H1 (cell line): ENCODE data around the gene SLC38A5. TPM values are rescaled to one million over a fixed set of nuclear protein-coding genes. Genes with fewer than 3 reads are reported as not detected.

Experiments
- CTCF ChIA-PET: fragments of 300-600 bp; sonication (Branson Sonifier 250); formaldehyde crosslinking; loops from one replicate; lab custom pipeline; 2021; ENCODE audit not compliant: partially characterized antibody; lab: Charles Lee
- POLR2A ChIA-PET: fragments of 300-600 bp; sonication (Branson Sonifier 250); formaldehyde crosslinking; loops from one replicate; lab custom pipeline; 2021; ENCODE audit warnings: inconsistent platforms; ENCODE audit not compliant: partially characterized antibody; lab: Charles Lee
- DNase-seq, 2 experiments: peaks; one replicate each; pipeline versions ENCODE4 v3.0.0 to v3.0.0-alpha.2; 2010 to 2022; ENCODE audit warnings: low spot score in 2 of 2, low read depth in 1 of 2, mixed read lengths in 1 of 2
- FAIRE-seq: peaks from 2 replicates; lab custom pipeline; 2011; peaks lifted over from hg19 to GRCh38; lab: Jason Lieb, UNC
- H2AFZ ChIP-seq: 2 replicates; pipeline ENCODE4 v1.8.1; 2012; ENCODE audit warnings: low read length, inconsistent platforms
- H2AK5ac ChIP-seq: 2 replicates; pipeline ENCODE4 v1.6.1; 2013; ENCODE audit warnings: low read depth, low read length
- H2BK120ac ChIP-seq: replicated peaks from 2 replicates; pipeline ENCODE3; 2013; ENCODE audit warnings: low read depth, low read length, inconsistent platforms
- H2BK12ac ChIP-seq: 2 replicates; pipeline ENCODE4 v1.6.1; 2013; ENCODE audit warnings: low read depth, low read length
- H2BK15ac ChIP-seq: 2 replicates; pipeline ENCODE4 v1.6.1; 2013; ENCODE audit warnings: low read length
- H2BK20ac ChIP-seq: 2 replicates; pipeline ENCODE4 v1.6.1; 2013; ENCODE audit warnings: low read length
- H2BK5ac ChIP-seq: 2 replicates; pipeline ENCODE4 v1.6.1; 2013; ENCODE audit warnings: low read depth, low read length
- H3K14ac ChIP-seq: 2 replicates; pipeline ENCODE4 v1.6.1; 2013; ENCODE audit warnings: inconsistent platforms; ENCODE audit not compliant: insufficient read length
- H3K18ac ChIP-seq: 2 replicates; pipeline ENCODE4 v1.6.1; 2013; ENCODE audit warnings: low read length; ENCODE audit errors: extremely low read depth
- H3K23ac ChIP-seq: 2 replicates; pipeline ENCODE4 v1.6.1; 2013; ENCODE audit warnings: inconsistent platforms; ENCODE audit not compliant: insufficient read length
- H3K23me2 ChIP-seq: 2 replicates; pipeline ENCODE4 v1.6.1; 2013; ENCODE audit warnings: low read depth, low read length
- H3K27ac ChIP-seq: 2 replicates; pipeline ENCODE4 v1.6.1; 2011; ENCODE audit warnings: low read depth, low read length, inconsistent platforms
- H3K27me3 ChIP-seq, 4 experiments: replicated peaks in 1 of 4; 1 replicate in 1 of 4; 2 replicates in 3 of 4; pipeline versions ENCODE4 v1.6.1 to v1.8.1; 2011 to 2013; ENCODE audit warnings: low read length in 3 of 4, mild to moderate bottlenecking in 3 of 4, inconsistent platforms in 2 of 4, mixed read lengths in 2 of 4, moderate library complexity in 1 of 4; ENCODE audit not compliant: control insufficient read depth in 3 of 4, insufficient read depth in 3 of 4; ENCODE audit errors: extremely low read depth in 1 of 4
- H3K36me3 ChIP-seq, 4 experiments: 2 replicates each; pipeline versions ENCODE4 v1.6.1 to v1.8.1; 2011 to 2013; ENCODE audit warnings: mild to moderate bottlenecking in 4 of 4, low read length in 3 of 4, moderate library complexity in 2 of 4, control low read depth in 1 of 4, inconsistent platforms in 1 of 4; ENCODE audit not compliant: insufficient read depth in 4 of 4, control insufficient read depth in 2 of 4
- H3K4ac ChIP-seq: replicated peaks from 2 replicates; pipeline ENCODE3; 2013; ENCODE audit warnings: low read length, low read depth, mixed read lengths, inconsistent platforms; ENCODE audit not compliant: insufficient read length
- H3K4me1 ChIP-seq, 4 experiments: replicated peaks in 1 of 4; 1 replicate in 1 of 4; 2 replicates in 3 of 4; pipeline versions ENCODE4 v1.6.1 to v1.8.1; 2011 to 2013; ENCODE audit warnings: low read length in 3 of 4, inconsistent platforms in 2 of 4, mixed read lengths in 1 of 4; ENCODE audit not compliant: insufficient read depth in 4 of 4, control insufficient read depth in 3 of 4
- H3K4me2 ChIP-seq, 2 experiments: 2 replicates each; pipeline versions ENCODE4 v1.6.1 to v1.8.1; 2011 to 2013; ENCODE audit warnings: low read depth in 2 of 2, low read length in 2 of 2, control low read depth in 1 of 2, inconsistent platforms in 1 of 2, mild to moderate bottlenecking in 1 of 2; ENCODE audit not compliant: insufficient read depth in 1 of 2
- H3K4me3 ChIP-seq, 4 experiments: fragments of 200-600, 300-600 bp in 1 of 4; sonication (generic), shearing (Covaris generic), sonication (Bioruptor Twin) in 1 of 4; 2 replicates each; pipeline versions ENCODE4 v1.5.1 to v1.8.1; 2011 to 2016; ENCODE audit warnings: low read length in 4 of 4, low read depth in 3 of 4, control low read depth in 2 of 4, inconsistent platforms in 2 of 4, mild to moderate bottlenecking in 2 of 4, mixed read lengths in 1 of 4, moderate library complexity in 1 of 4; ENCODE audit not compliant: insufficient read depth in 2 of 4; ENCODE audit errors: extremely low read depth in 1 of 4
- H3K56ac ChIP-seq: replicated peaks from 2 replicates; pipeline ENCODE3; 2013; ENCODE audit warnings: low read depth, mild to moderate bottlenecking, mixed read lengths, low read length, inconsistent platforms; ENCODE audit not compliant: insufficient read length
- H3K79me1 ChIP-seq: 2 replicates; pipeline ENCODE4 v1.6.1; 2013; ENCODE audit warnings: low read depth, low read length, control low read depth
- H3K79me2 ChIP-seq, 2 experiments: 2 replicates each; pipeline versions ENCODE4 v1.6.1 to v1.8.1; 2012 to 2013; ENCODE audit warnings: low read length in 2 of 2, mild to moderate bottlenecking in 2 of 2, inconsistent platforms in 1 of 2; ENCODE audit not compliant: insufficient read depth in 2 of 2, control insufficient read depth in 1 of 2
- H3K9ac ChIP-seq, 4 experiments: replicated peaks in 1 of 4; 1 replicate in 1 of 4; 2 replicates in 3 of 4; pipeline versions ENCODE4 v1.6.1 to v1.8.1; 2011 to 2013; ENCODE audit warnings: low read depth in 3 of 4, low read length in 3 of 4, control low read depth in 2 of 4, mild to moderate bottlenecking in 2 of 4, moderate library complexity in 2 of 4, inconsistent platforms in 1 of 4; ENCODE audit errors: extremely low read depth in 1 of 4
- H3K9me3 ChIP-seq, 2 experiments: 2 replicates each; pipeline versions ENCODE4 v1.6.1 to v1.8.1; 2012 to 2013; ENCODE audit warnings: mild to moderate bottlenecking in 2 of 2, moderate library complexity in 2 of 2, control low read depth in 1 of 2, inconsistent platforms in 1 of 2, low read depth in 1 of 2, low read length in 1 of 2, mixed read lengths in 1 of 2; ENCODE audit not compliant: insufficient read depth in 2 of 2
- H4K20me1 ChIP-seq, 2 experiments: replicated peaks in 1 of 2; 2 replicates each; pipeline versions ENCODE3 to v1.8.1; 2011 to 2013; ENCODE audit warnings: inconsistent platforms in 2 of 2, low read length in 2 of 2, mild to moderate bottlenecking in 1 of 2; ENCODE audit not compliant: insufficient read depth in 2 of 2, control insufficient read depth in 1 of 2
- H4K5ac ChIP-seq: 2 replicates; pipeline ENCODE4 v1.6.1; 2013; ENCODE audit warnings: low read length, low read depth, mixed read lengths, inconsistent platforms; ENCODE audit not compliant: insufficient read length
- H4K8ac ChIP-seq: 2 replicates; pipeline ENCODE4 v1.8.0; 2013; ENCODE audit warnings: mild to moderate bottlenecking, moderate library complexity, low read length, inconsistent platforms; ENCODE audit not compliant: insufficient read depth; ENCODE audit errors: extremely low read depth
- H4K91ac ChIP-seq: replicated peaks from 2 replicates; pipeline ENCODE3; 2013; ENCODE audit warnings: low read length, mixed read lengths, inconsistent platforms; ENCODE audit not compliant: insufficient read length
- BACH1 ChIP-seq: IDR thresholded peaks from 2 replicates; pipeline ENCODE4 v1.6.1; 2012; ENCODE audit warnings: low read length, improper control_type of control experiment
- CBX5 ChIP-seq: fragments of 300-800, 300-1000 bp; sonication (generic); IDR thresholded peaks from 2 replicates; pipeline ENCODE4 v1.7.1; 2016; ENCODE audit warnings: antibody characterized with exemption, low read length, low read depth
- CTBP2 ChIP-seq: IDR thresholded peaks from 2 replicates; pipeline ENCODE4 v1.7.0; 2011; ENCODE audit warnings: borderline replicate concordance, mild to moderate bottlenecking, moderate library complexity, mixed read lengths, low read length; ENCODE audit not compliant: insufficient read depth, insufficient read length
- CTCF ChIP-seq, 3 experiments: IDR thresholded peaks; 1 replicate in 2 of 3; 2 replicates in 1 of 3; pipeline versions ENCODE4 v1.5.1 to v1.6.1; 2011; ENCODE audit warnings: low read length in 3 of 3, mild to moderate bottlenecking in 3 of 3, inconsistent platforms in 2 of 3, low read depth in 1 of 3, moderate library complexity in 1 of 3; ENCODE audit not compliant: insufficient read depth in 1 of 3; ENCODE audit errors: control extremely low read depth in 1 of 3
- EZH2 ChIP-seq: fragments of 200-600 bp; sonication (generic); IDR thresholded peaks from 2 replicates; pipeline ENCODE4 v1.7.1; 2012; ENCODE audit warnings: low read depth, mild to moderate bottlenecking, moderate library complexity, low read length, inconsistent platforms; ENCODE audit not compliant: severe bottlenecking
- KDM5A ChIP-seq: fragments of 200-600 bp; IDR thresholded peaks from 2 replicates; pipeline ENCODE4 v1.7.1; 2012; ENCODE audit warnings: mild to moderate bottlenecking, low read length, inconsistent platforms, mixed read lengths
- POU5F1 ChIP-seq: IDR thresholded peaks from 2 replicates; pipeline ENCODE4 v1.6.1; 2011; ENCODE audit warnings: low read depth, mild to moderate bottlenecking, low read length, moderate library complexity
- SIN3A ChIP-seq, 2 experiments: IDR thresholded peaks in 1 of 2; conservative IDR thresholded peaks in 1 of 2; 2 replicates each; pipeline ENCODE4 v1.6.1; 2011 to 2012; ENCODE audit warnings: low read length in 2 of 2, improper control_type of control experiment in 1 of 2, low read depth in 1 of 2, mild to moderate bottlenecking in 1 of 2
- SRF ChIP-seq: IDR thresholded peaks from 2 replicates; pipeline ENCODE4 v1.6.1; 2011; ENCODE audit warnings: mild to moderate bottlenecking, low read depth, low read length, moderate library complexity
- TAF7 ChIP-seq: optimal IDR thresholded peaks from 2 replicates; pipeline ENCODE3; 2011; ENCODE audit warnings: low read depth, mild to moderate bottlenecking, inconsistent platforms, low read length, moderate library complexity, borderline replicate concordance
- TCF12 ChIP-seq: IDR thresholded peaks from 2 replicates; pipeline ENCODE4 v1.6.1; 2011; ENCODE audit warnings: low read depth, mild to moderate bottlenecking, low read length
- WGBS, 2 experiments: shearing (Covaris generic) in 1 of 2; methylation state at CpG; one replicate each; pipeline versions ENCODE4 v1.1.6 to v1.1.7; 2013 to 2015; ENCODE audit warnings: low lambda C conversion rate in 2 of 2, mixed read lengths in 2 of 2, inconsistent platforms in 1 of 2, low coverage in 1 of 2, missing lambda C conversion rate in 1 of 2; ENCODE audit not compliant: insufficient replicate concordance in 2 of 2, insufficient coverage in 1 of 2, insufficient read length in 1 of 2; ENCODE audit errors: extremely low coverage in 1 of 2, missing lambda C conversion rate in 1 of 2; 5-methylcytosine and 5-hydroxymethylcytosine counted together
- polyA plus RNA-seq, 7 experiments: library from polyadenylated mRNA; depleted of rRNA in 3 of 7; stranded (reverse) in 5 of 7; unstranded in 2 of 7; fragments of >200 nt in 5 of 7; fragments of 200-250 nt in 2 of 7; gene quantifications; 1 replicate in 5 of 7; 2 replicates in 1 of 7; 4 replicates in 1 of 7; pipeline versions ENCODE4 v1.2.1 to v1.2.3, GENCODE V29; 2011 to 2013; ENCODE audit warnings: missing spikeins in 2 of 7, mixed read lengths in 2 of 7
- total RNA-seq: library from RNA; stranded (reverse); fragmentation: NEBNext Ultra II Directional; extraction: Animal tissue kit (Norgen Biotek cat#: 25700); gene quantifications from 2 replicates; pipeline ENCODE4 v1.2.1, GENCODE V29; 2021

SLC38A5 gene
- total and polyA plus RNA-seq, 2 of the 8 experiments (the other 6 are each of a cell fraction or from before 2014, with no cell fraction given): 70.9 to 106 TPM

DNA sequence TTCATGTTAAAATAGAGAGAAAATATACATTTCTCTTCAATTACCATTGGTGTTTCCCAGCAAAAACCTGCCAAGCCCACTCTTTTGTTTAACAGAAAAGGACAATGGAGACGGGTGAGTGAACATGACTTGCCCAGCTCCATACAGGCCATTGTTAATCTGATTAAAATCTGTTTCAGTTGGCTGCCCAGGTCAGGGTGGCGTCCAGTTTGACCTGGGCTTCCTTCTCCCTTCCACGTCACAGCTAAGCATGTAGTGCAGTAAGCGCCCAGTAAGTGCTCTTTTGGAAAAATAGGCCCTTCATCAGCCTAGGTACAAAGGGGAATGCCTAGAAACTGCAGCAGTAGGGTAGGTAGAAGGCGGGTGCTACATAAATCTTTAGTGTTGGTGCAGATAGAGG is 37.2 kb upstream of the SLC38A5 start:
- no peak overlapping the region for H2BK5ac ChIP-seq
- peaks cover 0 to 5% (median 2%) of the 10 kb centered on the region in 4 experiments; a peak in 4 of 7 replicates for H3K4me1 ChIP-seq
- H3K18ac ChIP-seq: no peak overlapping the region
- no peak overlapping the region for H3K27ac ChIP-seq
- no peaks in the 10 kb centered on the region; a peak in 2 of 7 replicates for H3K27me3 ChIP-seq
- H3K79me2 ChIP-seq: no peaks in the 10 kb centered on the region
- 88% methylated on average over 5 of the region's 5 CpGs; no CpG with 5 or more reads in 1 of the 2 experiments for WGBS, 2 experiments
- H4K20me1 ChIP-seq: no peaks in the 10 kb centered on the region
- ChIA-PET POLR2A (interaction anchor here (1.2 kb wide), 1 partner anchor 70 kb away, joined by 3 read pairs; no protein-coding TSS in a partner anchor), CTCF (interaction anchor here (1.7 kb wide), 1 partner anchor 39 kb away, joined by 4 read pairs; no protein-coding TSS in a partner anchor)
- no peak overlapping the region for H3K23ac ChIP-seq
- no peak overlapping the region for H2BK20ac ChIP-seq
- no peak overlapping the region for H2BK12ac ChIP-seq
- H3K14ac ChIP-seq: no peak overlapping the region
- H3K9me3 ChIP-seq: no peaks in the 10 kb centered on the region
- H4K8ac ChIP-seq: no peak overlapping the region
- no peak overlapping the region; a peak in 1 of 4 replicates for H3K4me2 ChIP-seq
- no peak overlapping the region for H3K9ac ChIP-seq
- H3K23me2 ChIP-seq: no peaks in the 10 kb centered on the region; the same call in 1 of the 2 replicates
- no peak overlapping the region for H2BK120ac ChIP-seq
- H4K5ac ChIP-seq: no peak overlapping the region
- H4K91ac ChIP-seq: no peak overlapping the region
- no peak overlapping the region for H3K4me3 ChIP-seq
- no peak overlapping the region for H2BK15ac ChIP-seq
- no peak overlapping the region for H2AFZ ChIP-seq
- no peak for DNase-seq
- H2AK5ac ChIP-seq: no peak overlapping the region
- no peak overlapping the region for H3K4ac ChIP-seq
- H3K36me3 ChIP-seq: no peaks in the 10 kb centered on the region
- no peaks in the 10 kb centered on the region for H3K79me1 ChIP-seq
- H3K56ac ChIP-seq: no peak overlapping the region
- FAIRE-seq: no peak
- TF ChIP-seq EZH2 (no peak), CTBP2 (no peak), TAF7 (no peak), CTCF (IDR thresholded peaks at IDR 0.05; ENCODE audit: control extremely low read depth in 1 of 3, insufficient read depth in 1 of 3, low read depth in 1 of 3, low read length in 3 of 3) (no peak), KDM5A (no peak), SIN3A (conservative IDR thresholded peaks at IDR 0.05 in 1 of 2, IDR thresholded peaks at IDR 0.05 in 1 of 2; ENCODE audit: low read depth in 1 of 2, low read length in 2 of 2) (no peak), TCF12 (no peak), POU5F1 (no peak), CBX5 (no peak), SRF (no peak), BACH1 (no peak)
